Measurements from ENCODE around the gene LCLAT1.

GRCh38 chr2:30492619-30493018, 45.6 kb downstream of the LCLAT1 start:
- TF ChIP-seq CTCF (conservative IDR thresholded peaks at IDR 0.05; ENCODE audit: low read length) (no peak), EZH2phosphoT487 (IDR thresholded peaks at IDR 0.05; ENCODE audit: borderline replicate concordance, low read depth, low read length) (no peak)

Data from OCI-LY7 (cell line).